GM21717 (cell line): ENCODE data around the gene MOGAT2.
"Not testable (repeated sequence)": the region's sequence is repeated elsewhere in the genome, so short reads cannot be mapped to it uniquely, and the experiment has no call there.

Source experiments
- ATAC-seq: cut with Tn5 transposase; IDR thresholded peaks from one replicate; pipeline ENCODE4 v1.9.1; 2021; ENCODE audit warnings: mild to moderate bottlenecking, moderate library complexity; ENCODE audit not compliant: unreplicated experiment

Gene MOGAT2

DNA sequence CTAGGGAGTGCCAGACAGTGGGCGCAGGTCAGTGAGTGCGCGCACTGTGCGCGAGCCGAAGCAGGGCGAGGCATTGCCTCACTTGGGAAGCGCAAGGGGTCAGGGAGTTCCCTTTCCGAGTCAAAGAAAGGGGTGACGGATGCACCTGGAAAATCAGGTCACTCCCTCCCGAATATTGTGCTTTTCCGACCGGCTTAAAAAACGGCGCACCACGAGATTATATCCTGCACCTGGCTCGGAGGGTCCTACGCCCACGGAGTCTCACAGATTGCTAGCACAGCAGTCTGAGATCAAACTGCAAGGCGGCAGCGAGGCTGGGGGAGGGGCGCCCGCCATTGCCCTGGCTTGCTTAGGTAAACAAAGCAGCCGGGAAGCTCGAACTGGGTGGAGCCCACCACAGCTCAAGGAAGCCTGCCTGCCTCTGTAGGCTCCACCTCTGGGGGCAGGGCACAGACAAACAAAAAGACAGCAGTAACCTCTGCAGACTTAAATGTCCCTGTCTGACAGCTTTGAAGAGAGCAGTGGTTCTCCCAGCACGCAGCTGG is 31.2 kb downstream of the MOGAT2 start:
- ATAC-seq: not testable (repeated sequence)

GRCh38 chr11:75754933-75755332 is 37.3 kb downstream of the MOGAT2 start:
- not testable (repeated sequence) for ATAC-seq

GRCh38 chr11:75757651-75758050 is 40.0 kb downstream of the MOGAT2 start:
- no peak for ATAC-seq

- ATAC-seq: no peak
These were observed 42.2 kb downstream of the MOGAT2 start for GRCh38 chr11:75759832-75760231.

GRCh38 chr11:75760243-75760642 is 42.6 kb downstream of the MOGAT2 start:
- ATAC-seq: no peak

GRCh38 chr11:75760710-75761493 is 43.3 kb downstream of the MOGAT2 start:
- no peak for ATAC-seq

- ATAC-seq: no peak
These were observed 44.5 kb downstream of the MOGAT2 start for GRCh38 chr11:75762158-75762557.

DNA sequence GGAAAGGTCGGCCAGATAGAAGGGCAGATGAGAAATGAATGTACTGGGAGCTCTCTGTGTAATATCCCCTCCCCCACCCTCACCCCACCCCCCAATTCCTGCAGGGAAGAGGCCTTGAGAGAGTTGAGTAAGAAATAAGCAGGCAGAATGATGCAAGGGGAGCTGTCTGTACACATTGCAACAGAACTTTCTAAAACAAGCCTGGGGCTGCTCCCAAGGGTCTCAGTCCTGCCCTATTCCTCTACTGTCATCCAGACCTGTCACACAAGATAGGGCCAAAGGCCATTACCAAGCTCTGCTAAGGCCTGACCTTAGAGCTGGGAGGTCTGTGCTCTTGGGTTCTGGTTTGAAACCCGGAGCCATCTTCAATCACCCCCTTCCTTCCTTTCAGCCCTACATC is 45.2 kb downstream of the MOGAT2 start:
- ATAC-seq: no peak

DNA sequence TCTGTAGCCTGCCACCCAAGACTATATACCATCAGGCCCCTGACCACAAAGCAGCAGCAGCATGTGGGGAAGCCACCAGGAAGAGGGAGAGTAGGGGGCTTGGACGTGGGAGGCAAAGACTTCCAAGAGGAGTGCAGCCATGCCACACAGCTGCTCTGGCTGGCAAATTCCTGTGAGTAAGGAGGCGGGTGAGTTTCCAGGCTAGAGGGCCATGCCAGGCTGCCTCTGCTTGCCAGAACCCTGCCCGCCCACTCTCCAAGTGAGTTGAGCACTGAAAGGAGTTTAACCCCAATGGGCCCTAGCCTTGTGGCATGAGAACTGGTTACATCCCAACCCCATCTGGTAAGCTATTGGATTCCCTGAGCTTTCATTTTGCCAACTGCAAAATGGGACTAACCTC is 46.2 kb downstream of the MOGAT2 start:
- no peak for ATAC-seq

DNA sequence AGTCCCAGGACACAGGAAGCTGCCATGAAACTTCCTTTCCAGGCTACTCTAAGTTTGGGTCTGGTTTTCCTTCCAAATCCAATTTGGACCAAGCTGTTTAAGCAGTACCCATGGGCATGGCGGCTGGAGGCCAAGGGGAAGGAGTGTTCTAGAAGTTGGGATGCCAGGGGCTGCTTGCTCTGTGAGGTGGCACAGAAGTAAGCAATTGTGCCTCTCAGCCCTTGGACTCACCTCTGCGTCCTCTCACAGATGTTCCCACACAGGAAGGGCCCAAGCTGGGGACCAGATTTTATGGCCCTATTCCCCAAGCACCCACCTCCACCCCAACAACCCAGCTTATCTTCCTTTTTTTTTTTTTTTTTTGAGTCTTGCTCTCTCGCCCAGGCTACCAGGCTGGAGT is 47.5 kb downstream of the MOGAT2 start:
- no peak for ATAC-seq

DNA sequence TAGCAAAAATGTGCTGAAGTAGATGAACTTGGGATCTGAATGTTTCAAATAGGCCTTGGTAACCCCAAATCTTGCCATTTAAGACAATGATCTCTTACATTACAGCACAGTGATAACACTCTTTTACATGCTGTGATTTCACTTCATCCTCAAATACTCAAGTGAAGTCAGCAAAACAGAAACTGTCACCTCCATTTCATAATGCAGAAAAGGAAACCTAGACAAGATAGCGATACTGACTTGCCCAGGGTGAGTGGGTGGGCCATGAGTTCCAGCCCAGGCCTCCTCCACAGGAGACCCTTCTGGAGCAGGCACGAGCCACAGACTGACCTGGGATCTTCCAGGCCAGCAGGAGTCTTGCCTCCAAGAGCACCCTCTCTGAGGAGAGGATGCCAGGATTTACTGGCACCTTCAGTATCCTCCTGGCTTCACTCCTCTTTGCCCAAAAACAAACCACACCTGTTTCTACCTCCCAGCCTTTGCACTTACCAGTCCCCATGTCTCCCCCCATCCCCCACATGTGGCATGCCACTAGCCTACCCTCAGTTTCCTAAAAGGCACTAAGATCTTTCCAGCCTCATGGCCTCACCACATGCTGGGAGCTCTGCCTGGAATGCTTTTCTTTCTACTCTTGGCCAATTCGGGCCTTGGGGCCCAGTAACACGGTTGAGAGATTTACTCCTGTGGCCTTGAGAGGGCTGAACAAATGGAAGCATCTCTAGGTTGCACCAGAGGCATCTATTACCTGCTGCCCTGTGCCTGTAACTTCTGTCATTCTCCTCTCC is 49.0 kb downstream of the MOGAT2 start:
- no peak for ATAC-seq

DNA sequence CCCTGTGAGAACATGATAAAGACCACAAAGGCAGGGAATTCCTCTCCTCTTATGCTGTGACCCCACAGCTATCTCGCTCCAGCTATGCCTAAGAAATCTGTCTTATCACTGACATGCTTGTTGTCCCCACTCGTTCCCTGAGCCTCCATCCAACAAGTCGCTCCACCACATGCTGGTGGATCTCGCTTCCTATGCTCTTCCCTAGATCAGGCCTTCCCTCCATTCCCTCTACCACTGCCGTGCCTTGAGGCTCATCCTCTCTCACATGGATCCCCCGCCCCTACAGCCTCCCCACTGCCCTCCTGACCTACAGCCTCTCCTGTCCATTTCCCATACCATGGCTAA is 49.6 kb downstream of the MOGAT2 start:
- ATAC-seq: no peak

- no peak for ATAC-seq
These were observed 50.1 kb downstream of the MOGAT2 start for GRCh38 chr11:75767793-75768111.

DNA sequence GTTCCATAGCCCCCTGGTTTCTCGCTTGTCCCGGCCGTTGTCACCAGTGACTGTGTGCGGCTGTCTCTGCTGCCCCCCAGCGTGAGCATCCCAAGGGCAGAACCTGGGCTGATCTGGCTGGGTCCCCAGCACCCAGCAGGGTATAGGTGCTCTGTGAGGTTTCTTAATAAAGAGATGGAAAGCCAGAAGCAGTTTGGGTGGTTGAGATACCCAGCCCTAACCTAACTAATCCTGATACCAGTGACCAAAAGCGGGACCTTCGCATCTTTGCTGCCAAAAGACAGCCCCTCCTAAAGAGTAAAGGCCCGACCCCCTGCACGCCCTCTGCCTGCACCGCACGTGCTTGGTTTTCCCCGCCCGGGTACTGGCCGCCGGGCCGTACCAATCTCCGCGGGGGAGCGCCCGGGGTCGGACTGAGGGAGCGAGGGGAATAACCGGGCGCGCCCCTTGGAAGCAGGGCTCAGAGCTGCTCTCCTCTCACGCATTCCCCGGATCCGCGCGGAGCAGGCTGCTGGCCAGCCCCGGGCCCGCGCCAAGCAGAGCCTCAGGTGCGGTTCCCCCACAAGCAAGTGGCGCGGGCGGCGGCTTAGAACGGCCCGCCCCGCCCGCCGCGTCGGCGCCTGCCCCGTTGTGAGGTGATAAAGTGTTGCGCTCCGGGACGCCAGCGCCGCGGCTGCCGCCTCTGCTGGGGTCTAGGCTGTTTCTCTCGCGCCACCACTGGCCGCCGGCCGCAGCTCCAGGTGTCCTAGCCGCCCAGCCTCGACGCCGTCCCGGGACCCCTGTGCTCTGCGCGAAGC is 50.7 kb downstream of the MOGAT2 start, which contains the start of gene DGAT2:
DGAT2 (plus strand) TSS at position 667 of the 797 bp plus-strand sequence. CDS start 214 bp downstream, outside the sequence.
- ATAC-seq: peak; percentile 49

DNA sequence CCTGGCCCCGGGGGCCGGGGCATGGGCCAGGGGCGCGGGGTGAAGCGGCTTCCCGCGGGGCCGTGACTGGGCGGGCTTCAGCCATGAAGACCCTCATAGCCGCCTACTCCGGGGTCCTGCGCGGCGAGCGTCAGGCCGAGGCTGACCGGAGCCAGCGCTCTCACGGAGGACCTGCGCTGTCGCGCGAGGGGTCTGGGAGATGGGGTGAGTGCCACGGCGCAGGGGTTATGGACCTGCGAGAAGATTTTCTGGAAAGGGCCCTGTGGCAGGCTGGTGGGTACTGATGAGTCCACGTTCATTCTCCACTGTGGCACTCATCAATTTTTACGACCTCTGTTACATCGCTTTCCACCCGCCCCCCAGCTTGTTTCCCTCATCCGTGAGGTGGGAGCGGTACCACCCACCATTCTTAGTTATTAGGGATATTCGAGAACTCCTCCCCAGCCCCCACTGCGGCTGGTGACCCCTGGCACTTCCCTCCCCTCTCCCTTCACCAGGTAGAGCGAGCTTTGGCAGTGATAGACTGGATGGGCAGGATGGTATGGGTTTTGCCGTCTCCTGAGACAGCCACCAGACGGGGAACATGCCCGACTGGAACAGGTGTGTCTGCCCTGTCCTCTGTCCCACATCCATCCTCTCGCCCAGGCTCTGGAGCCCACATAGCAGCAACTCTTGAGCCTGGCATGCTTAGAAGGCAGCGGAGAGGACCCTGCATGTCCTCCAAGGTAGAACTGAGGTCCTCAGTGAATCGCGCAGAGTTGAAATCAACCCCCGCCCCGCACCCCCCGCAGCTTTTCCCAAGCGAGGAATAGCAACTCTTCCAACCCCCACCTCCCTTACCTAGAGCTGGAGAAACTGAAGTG is 51.5 kb downstream of the MOGAT2 start:
- ATAC-seq: no peak

DNA sequence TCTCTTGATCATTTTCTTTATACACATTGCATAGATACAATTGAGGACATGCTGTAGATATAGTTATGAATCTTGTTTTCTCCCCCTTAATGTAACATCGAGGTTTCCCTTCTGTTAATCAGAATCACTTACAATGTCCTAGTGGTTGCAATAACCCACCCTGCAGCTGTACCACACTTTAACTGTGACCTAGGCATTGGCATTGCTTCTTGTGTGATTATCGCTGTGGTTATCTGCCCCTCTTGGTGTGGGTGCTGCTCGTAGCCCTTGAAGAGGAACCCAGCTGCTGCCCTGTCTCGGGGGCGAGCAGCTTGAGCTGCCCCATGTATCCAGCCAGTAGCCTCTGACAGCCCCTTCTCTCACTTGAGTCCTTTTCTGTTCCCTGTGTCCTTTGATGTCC is 52.5 kb downstream of the MOGAT2 start:
- ATAC-seq: no peak

- ATAC-seq: no peak
These were observed 54.2 kb downstream of the MOGAT2 start for GRCh38 chr11:75771646-75772410.

DNA sequence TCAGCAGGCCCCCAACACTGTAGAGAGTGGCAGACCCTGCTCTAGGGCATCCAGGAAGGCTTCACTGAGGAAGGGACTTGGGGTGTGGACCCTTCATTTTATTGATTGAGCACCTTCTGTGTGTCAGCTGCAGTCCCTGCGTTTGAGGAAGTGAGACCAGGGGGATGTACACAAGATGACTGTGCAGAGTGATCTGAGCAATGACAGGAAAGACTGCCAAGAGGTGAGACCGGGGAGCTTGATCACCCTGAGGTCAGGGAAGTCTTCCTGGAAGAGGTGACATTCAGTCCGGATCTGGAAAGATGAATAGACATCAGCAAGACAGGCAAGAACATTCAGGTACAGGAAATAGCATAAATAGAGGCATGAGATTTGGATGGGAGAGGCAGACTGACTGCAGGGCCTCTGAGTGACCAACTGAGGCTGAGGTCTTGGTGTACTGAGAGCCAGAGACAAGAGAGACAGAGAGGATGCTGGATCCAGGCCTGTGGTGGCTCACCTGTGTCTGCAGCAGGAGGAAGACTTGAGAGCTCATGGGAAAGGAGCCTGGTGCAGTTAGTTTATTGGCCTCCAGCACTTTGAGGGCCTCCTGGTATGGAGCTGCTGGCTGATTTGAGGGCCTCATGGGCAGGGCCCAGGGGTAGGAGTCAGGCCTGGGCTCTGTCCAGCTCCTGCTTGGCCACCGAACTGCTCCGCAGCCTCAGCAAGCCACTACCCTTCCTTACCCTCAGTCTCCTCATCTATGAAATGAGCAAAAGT is 56.1 kb downstream of the MOGAT2 start:
- ATAC-seq: peak; percentile 83

DNA sequence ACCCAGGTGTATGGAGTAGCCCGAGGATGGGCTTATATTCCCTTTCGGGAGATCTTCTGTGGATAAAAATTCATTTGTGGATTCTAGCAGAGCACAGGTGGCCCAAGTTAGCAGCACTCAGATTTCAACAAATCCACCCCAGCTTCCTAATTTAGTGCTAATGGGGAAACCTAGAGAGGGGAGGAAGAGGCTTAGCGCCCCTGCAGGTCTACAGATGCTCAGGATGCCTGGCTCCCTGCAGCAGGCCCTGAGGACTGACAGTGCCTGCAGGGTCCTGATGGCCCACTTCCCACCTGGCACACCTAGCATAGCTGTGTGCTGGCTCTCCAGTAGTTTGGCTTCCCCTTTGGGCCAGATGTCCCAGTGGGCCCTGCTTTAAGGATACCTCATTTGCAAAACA is 57.4 kb downstream of the MOGAT2 start:
- no peak for ATAC-seq
